GM12878 (cell line): ENCODE results near the gene ETNK2.

Experiments used
- ASH2L ChIP-seq: fragments of 300-600, 200-600 bp; sonication (generic); IDR thresholded peaks from 2 replicates; pipeline ENCODE4 v1.6.1; 2017; ENCODE audit warnings: low read depth, mild to moderate bottlenecking, borderline replicate concordance
- CEBPB ChIP-seq, 2 experiments: fragments of 150-350 bp in 1 of 2; IDR thresholded peaks; 2 replicates each; pipeline ENCODE4 v1.6.1; 2012 to 2014; ENCODE audit warnings: low read depth in 2 of 2, low read length in 2 of 2, borderline replicate concordance in 1 of 2, inconsistent platforms in 1 of 2
- GABPA ChIP-seq: IDR thresholded peaks from 2 replicates; pipeline ENCODE4 v1.6.1; 2014; ENCODE audit warnings: antibody characterized with exemption, low read depth, mild to moderate bottlenecking, inconsistent platforms
- NR2C2 ChIP-seq: IDR thresholded peaks from 2 replicates; pipeline ENCODE4 v1.6.1; 2011; ENCODE audit warnings: borderline replicate concordance, low read depth; ENCODE audit not compliant: control insufficient read depth, insufficient read length
- PAX5 ChIP-seq: IDR thresholded peaks from 2 replicates; pipeline ENCODE4 v1.6.1; 2011; ENCODE audit warnings: low read depth, low read length, borderline replicate concordance
- POLR2AphosphoS5 ChIP-seq: IDR thresholded peaks from 2 replicates; pipeline ENCODE4 v1.6.1; 2011; ENCODE audit warnings: mild to moderate bottlenecking, low read length, inconsistent platforms
- RB1 ChIP-seq: fragments of 450-650 bp; formaldehyde crosslinking; IDR thresholded peaks from 2 replicates; pipeline ENCODE4 v1.6.1; 2017; ENCODE audit warnings: mild to moderate bottlenecking, borderline replicate concordance
- TAF1 ChIP-seq: IDR thresholded peaks from 2 replicates; pipeline ENCODE4 v1.6.1; 2011; ENCODE audit warnings: mild to moderate bottlenecking, low read depth, low read length, borderline replicate concordance
- TF ChIP-seq, protein P1 (sequence below): fragments of 450-650 bp; IDR thresholded peaks from 2 replicates; pipeline ENCODE4 v1.6.1; 2017; ENCODE audit warnings: mild to moderate bottlenecking, moderate library complexity
- TF ChIP-seq, protein P2 (sequence below): fragments of 450-650 bp; formaldehyde crosslinking; IDR thresholded peaks from 2 replicates; pipeline ENCODE4 v1.5.0; 2022; ENCODE audit warnings: mild to moderate bottlenecking, missing genetic modification characterization
- TF ChIP-seq, protein P3 (sequence below), 3 experiments: IDR thresholded peaks in 2 of 3; conservative IDR thresholded peaks in 1 of 3; 2 replicates each; pipeline ENCODE4 v1.5.1; 2011; ENCODE audit warnings: low read depth in 3 of 3, low read length in 3 of 3, mild to moderate bottlenecking in 3 of 3, control low read depth in 2 of 3, moderate library complexity in 2 of 3, inconsistent platforms in 1 of 3, mixed read lengths in 1 of 3; ENCODE audit not compliant: control insufficient read depth in 2 of 3, insufficient read depth in 1 of 3; ENCODE audit errors: extremely low read depth in 1 of 3

DNA sequence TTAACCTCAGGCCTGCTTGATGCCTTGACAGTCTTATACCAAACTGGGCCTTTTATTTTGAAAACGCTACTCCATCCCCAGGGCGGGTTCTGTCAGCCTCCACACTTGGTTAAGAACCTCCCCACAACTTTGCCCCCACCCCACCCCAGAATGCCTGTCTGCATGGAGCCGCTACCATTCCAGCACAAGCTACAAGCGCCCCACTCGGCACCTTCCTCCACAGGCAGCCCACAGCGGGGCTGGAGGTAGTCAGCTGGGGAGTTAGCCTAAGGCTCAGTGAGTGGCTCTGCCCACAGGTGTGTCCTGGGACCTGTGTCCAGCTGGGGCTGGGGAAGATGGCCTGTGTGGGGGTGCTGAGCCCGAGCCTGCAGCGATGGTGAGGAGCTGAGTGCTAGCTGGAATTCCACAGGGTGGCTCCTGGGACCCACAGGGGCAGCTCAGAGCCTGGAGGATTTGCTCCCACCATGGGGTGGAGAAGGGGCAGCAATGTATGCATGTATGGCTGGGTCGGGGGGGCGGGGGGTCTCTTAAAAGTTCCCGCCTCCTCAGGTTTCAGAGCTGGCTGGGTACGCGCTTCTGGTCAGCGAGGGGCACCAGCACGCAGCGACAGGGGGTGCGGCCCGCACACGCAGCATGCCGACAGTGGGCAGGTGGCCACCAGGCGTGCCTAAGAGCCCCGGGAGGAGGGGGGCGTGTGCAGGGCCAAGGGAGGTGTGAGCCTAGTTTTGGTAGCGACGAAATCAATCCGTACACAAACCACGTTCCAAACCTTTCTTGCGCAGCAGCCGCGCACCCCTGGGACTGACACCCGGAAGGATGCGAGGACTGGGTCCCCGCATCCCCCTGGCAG is 917 bp downstream of the ETNK2 start:
- TF ChIP-seq POLR2AphosphoS5 (no peak), CEBPB (IDR thresholded peaks at IDR 0.05; ENCODE audit: borderline replicate concordance in 1 of 2, low read depth in 2 of 2, low read length in 2 of 2) (no peak), PAX5 (no peak), ASH2L (no peak), NR2C2 (no peak), TAF1 (no peak), GABPA (no peak), RB1 (no peak)
- TF ChIP-seq, protein P1, sequence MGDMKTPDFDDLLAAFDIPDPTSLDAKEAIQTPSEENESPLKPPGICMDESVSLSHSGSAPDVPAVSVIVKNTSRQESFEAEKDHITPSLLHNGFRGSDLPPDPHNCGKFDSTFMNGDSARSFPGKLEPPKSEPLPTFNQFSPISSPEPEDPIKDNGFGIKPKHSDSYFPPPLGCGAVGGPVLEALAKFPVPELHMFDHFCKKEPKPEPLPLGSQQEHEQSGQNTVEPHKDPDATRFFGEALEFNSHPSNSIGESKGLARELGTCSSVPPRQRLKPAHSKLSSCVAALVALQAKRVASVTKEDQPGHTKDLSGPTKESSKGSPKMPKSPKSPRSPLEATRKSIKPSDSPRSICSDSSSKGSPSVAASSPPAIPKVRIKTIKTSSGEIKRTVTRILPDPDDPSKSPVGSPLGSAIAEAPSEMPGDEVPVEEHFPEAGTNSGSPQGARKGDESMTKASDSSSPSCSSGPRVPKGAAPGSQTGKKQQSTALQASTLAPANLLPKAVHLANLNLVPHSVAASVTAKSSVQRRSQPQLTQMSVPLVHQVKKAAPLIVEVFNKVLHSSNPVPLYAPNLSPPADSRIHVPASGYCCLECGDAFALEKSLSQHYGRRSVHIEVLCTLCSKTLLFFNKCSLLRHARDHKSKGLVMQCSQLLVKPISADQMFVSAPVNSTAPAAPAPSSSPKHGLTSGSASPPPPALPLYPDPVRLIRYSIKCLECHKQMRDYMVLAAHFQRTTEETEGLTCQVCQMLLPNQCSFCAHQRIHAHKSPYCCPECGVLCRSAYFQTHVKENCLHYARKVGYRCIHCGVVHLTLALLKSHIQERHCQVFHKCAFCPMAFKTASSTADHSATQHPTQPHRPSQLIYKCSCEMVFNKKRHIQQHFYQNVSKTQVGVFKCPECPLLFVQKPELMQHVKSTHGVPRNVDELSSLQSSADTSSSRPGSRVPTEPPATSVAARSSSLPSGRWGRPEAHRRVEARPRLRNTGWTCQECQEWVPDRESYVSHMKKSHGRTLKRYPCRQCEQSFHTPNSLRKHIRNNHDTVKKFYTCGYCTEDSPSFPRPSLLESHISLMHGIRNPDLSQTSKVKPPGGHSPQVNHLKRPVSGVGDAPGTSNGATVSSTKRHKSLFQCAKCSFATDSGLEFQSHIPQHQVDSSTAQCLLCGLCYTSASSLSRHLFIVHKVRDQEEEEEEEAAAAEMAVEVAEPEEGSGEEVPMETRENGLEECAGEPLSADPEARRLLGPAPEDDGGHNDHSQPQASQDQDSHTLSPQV: no peak
- TF ChIP-seq, protein P2, sequence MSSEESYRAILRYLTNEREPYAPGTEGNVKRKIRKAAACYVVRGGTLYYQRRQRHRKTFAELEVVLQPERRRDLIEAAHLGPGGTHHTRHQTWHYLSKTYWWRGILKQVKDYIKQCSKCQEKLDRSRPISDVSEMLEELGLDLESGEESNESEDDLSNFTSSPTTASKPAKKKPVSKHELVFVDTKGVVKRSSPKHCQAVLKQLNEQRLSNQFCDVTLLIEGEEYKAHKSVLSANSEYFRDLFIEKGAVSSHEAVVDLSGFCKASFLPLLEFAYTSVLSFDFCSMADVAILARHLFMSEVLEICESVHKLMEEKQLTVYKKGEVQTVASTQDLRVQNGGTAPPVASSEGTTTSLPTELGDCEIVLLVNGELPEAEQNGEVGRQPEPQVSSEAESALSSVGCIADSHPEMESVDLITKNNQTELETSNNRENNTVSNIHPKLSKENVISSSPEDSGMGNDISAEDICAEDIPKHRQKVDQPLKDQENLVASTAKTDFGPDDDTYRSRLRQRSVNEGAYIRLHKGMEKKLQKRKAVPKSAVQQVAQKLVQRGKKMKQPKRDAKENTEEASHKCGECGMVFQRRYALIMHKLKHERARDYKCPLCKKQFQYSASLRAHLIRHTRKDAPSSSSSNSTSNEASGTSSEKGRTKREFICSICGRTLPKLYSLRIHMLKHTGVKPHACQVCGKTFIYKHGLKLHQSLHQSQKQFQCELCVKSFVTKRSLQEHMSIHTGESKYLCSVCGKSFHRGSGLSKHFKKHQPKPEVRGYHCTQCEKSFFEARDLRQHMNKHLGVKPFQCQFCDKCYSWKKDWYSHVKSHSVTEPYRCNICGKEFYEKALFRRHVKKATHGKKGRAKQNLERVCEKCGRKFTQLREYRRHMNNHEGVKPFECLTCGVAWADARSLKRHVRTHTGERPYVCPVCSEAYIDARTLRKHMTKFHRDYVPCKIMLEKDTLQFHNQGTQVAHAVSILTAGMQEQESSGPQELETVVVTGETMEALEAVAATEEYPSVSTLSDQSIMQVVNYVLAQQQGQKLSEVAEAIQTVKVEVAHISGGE (CRISPR knock-in tag): no peak
- TF ChIP-seq, protein P3, sequence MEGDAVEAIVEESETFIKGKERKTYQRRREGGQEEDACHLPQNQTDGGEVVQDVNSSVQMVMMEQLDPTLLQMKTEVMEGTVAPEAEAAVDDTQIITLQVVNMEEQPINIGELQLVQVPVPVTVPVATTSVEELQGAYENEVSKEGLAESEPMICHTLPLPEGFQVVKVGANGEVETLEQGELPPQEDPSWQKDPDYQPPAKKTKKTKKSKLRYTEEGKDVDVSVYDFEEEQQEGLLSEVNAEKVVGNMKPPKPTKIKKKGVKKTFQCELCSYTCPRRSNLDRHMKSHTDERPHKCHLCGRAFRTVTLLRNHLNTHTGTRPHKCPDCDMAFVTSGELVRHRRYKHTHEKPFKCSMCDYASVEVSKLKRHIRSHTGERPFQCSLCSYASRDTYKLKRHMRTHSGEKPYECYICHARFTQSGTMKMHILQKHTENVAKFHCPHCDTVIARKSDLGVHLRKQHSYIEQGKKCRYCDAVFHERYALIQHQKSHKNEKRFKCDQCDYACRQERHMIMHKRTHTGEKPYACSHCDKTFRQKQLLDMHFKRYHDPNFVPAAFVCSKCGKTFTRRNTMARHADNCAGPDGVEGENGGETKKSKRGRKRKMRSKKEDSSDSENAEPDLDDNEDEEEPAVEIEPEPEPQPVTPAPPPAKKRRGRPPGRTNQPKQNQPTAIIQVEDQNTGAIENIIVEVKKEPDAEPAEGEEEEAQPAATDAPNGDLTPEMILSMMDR (IDR thresholded peaks at IDR 0.05 in 2 of 3, conservative IDR thresholded peaks at IDR 0.05 in 1 of 3; ENCODE audit: control insufficient read depth in 2 of 3, extremely low read depth in 1 of 3, insufficient read depth in 1 of 3, low read depth in 3 of 3, low read length in 3 of 3): no peak
